HG03558 (cell line): ENCODE measurements around the gene MBLAC1.

Experiments used
- ATAC-seq: cut with Tn5 transposase; IDR thresholded peaks from one replicate; pipeline ENCODE4 v1.9.1; 2021; ENCODE audit warnings: moderate number of reproducible peaks; ENCODE audit not compliant: unreplicated experiment; ENCODE audit errors: extremely low read depth

Gene MBLAC1

GRCh38 chr7:100166970-100167911 lies 40.5 kb downstream of the MBLAC1 start:
- no peak for ATAC-seq

GRCh38 chr7:100167912-100168323 lies 41.2 kb downstream of the MBLAC1 start:
- no peak for ATAC-seq

GRCh38 chr7:100169147-100169850 lies 42.5 kb downstream of the MBLAC1 start:
- no peak for ATAC-seq

- ATAC-seq = no peak
Observed at GRCh38 chr7:100170101-100170897, 43.5 kb downstream of the MBLAC1 start.

GRCh38 chr7:100171087-100171681 lies 44.4 kb downstream of the MBLAC1 start:
- ATAC-seq = no peak

GRCh38 chr7:100171840-100172239 lies 45.1 kb downstream of the MBLAC1 start:
- ATAC-seq = no peak

GRCh38 chr7:100173806-100174495 lies 47.2 kb downstream of the MBLAC1 start:
- ATAC-seq = no peak

GRCh38 chr7:100174582-100174981 lies 47.8 kb downstream of the MBLAC1 start:
- ATAC-seq = no peak

- ATAC-seq = no peak
Observed at GRCh38 chr7:100175296-100175935, 48.6 kb downstream of the MBLAC1 start.

- no peak for ATAC-seq
Observed at GRCh38 chr7:100176096-100177044, 49.6 kb downstream of the MBLAC1 start.

GRCh38 chr7:100177045-100178001 lies 50.6 kb downstream of the MBLAC1 start, which contains the start of the genes GPC2 and STAG3:
TSS of gene GPC2 (minus strand) at chr7:100177381. CDS start at chr7:100177199, 182 bp downstream.
TSS of gene STAG3 (plus strand) at chr7:100177918. CDS start at chr7:100180557, 2,639 bp downstream.
- ATAC-seq = peak; percentile 41
